Fibroblast of lung (primary cell): ENCODE results near the gene UST. TPM values are rescaled to one million over a fixed set of nuclear protein-coding genes. Genes with fewer than 3 reads are reported as not detected.

Experiments
- DNase-seq, 2 donors: peaks; one replicate each; pipeline versions ENCODE4 v3.0.0 to v3.0.0-alpha.2; 2010; ENCODE audit warnings: low read depth in 2 of 2
- H2AFZ ChIP-seq: 2 replicates; pipeline ENCODE4 v1.5.1; 2012; ENCODE audit warnings: low read length, control low read depth, inconsistent platforms
- H3K27ac ChIP-seq: 2 replicates; pipeline ENCODE4 v1.5.1; 2011; ENCODE audit warnings: low read length, control low read depth; ENCODE audit not compliant: insufficient read depth
- H3K27me3 ChIP-seq: 2 replicates; pipeline ENCODE4 v1.5.1; 2011; ENCODE audit warnings: mild to moderate bottlenecking, low read length; ENCODE audit not compliant: control insufficient read depth, insufficient read depth
- H3K36me3 ChIP-seq: 2 replicates; pipeline ENCODE4 v1.5.1; 2011; ENCODE audit warnings: low read length; ENCODE audit not compliant: control insufficient read depth, insufficient read depth
- H3K4me1 ChIP-seq: 2 replicates; pipeline ENCODE4 v1.5.1; 2011; ENCODE audit warnings: low read length; ENCODE audit not compliant: control insufficient read depth, insufficient read depth; ENCODE audit errors: extremely low read depth
- H3K4me2 ChIP-seq: 2 replicates; pipeline ENCODE4 v1.5.1; 2011; ENCODE audit warnings: low read length, control low read depth; ENCODE audit not compliant: insufficient read depth; ENCODE audit errors: extremely low read depth
- H3K4me3 ChIP-seq, 4 experiments: fragments of 200-600 bp in 1 of 4; sonication (generic) in 1 of 4; replicated peaks in 1 of 4; 2 replicates each; pipeline ENCODE4 v1.5.1; 2011 to 2016; ENCODE audit warnings: low read length in 4 of 4, low read depth in 3 of 4, mild to moderate bottlenecking in 3 of 4, control low read depth in 2 of 4, inconsistent platforms in 1 of 4, mixed read lengths in 1 of 4; ENCODE audit not compliant: insufficient read depth in 1 of 4; ENCODE audit errors: control extremely low read depth in 1 of 4
- H3K79me2 ChIP-seq: 2 replicates; pipeline ENCODE4 v1.5.1; 2012; ENCODE audit warnings: mild to moderate bottlenecking, low read length, inconsistent platforms; ENCODE audit not compliant: control insufficient read depth, insufficient read depth
- H3K9ac ChIP-seq: 2 replicates; pipeline ENCODE4 v1.5.1; 2011; ENCODE audit warnings: mild to moderate bottlenecking, low read length, control low read depth; ENCODE audit not compliant: insufficient read depth
- H3K9me3 ChIP-seq: 2 replicates; pipeline ENCODE4 v1.5.1; 2012; ENCODE audit warnings: low read depth, low read length; ENCODE audit not compliant: control insufficient read depth, insufficient read depth
- H4K20me1 ChIP-seq: 2 replicates; pipeline ENCODE4 v1.5.1; 2011; ENCODE audit warnings: low read length; ENCODE audit not compliant: control insufficient read depth, insufficient read depth; ENCODE audit errors: extremely low read depth
- EZH2 ChIP-seq: IDR thresholded peaks from 2 replicates; pipeline ENCODE4 v1.5.1; 2012; ENCODE audit warnings: low read length, control low read depth, mild to moderate bottlenecking; ENCODE audit errors: missing control alignments
- polyA plus RNA-seq, 2 donors: library from polyadenylated mRNA; depleted of rRNA in 1 of 2; stranded (reverse) in 1 of 2; unstranded in 1 of 2; fragments of >200 nt; gene quantifications; 2 replicates each; pipeline ENCODE4 v1.2.1, GENCODE V29; 2011 to 2012; ENCODE audit warnings: missing spikeins in 1 of 2
- total RNA-seq: library from RNA; depleted of rRNA; stranded (reverse); fragments of >200 nt; gene quantifications from 2 replicates; pipeline ENCODE4 v1.2.1, GENCODE V29; 2014
- TF ChIP-seq, protein P1 (sequence below), 2 donors: IDR thresholded peaks in 1 of 2; conservative IDR thresholded peaks in 1 of 2; 1 replicate in 1 of 2; 2 replicates in 1 of 2; pipeline ENCODE4 v1.5.1; 2011 to 2012; ENCODE audit warnings: low read length in 2 of 2, control low read depth in 1 of 2, inconsistent platforms in 1 of 2, low read depth in 1 of 2, mild to moderate bottlenecking in 1 of 2

The UST gene
- total and polyA plus RNA-seq, 2 donors (not counting 1 experiment from before 2014, with no cell fraction given): 6.8 to 19.5 TPM

- H3K9me3 ChIP-seq: no peaks in the 10 kb centered on the region
- no peak overlapping the region for H3K27ac ChIP-seq
- H3K79me2 ChIP-seq: no peaks in the 10 kb centered on the region
- no peaks in the 10 kb centered on the region for H3K36me3 ChIP-seq
- TF ChIP-seq, protein P1, sequence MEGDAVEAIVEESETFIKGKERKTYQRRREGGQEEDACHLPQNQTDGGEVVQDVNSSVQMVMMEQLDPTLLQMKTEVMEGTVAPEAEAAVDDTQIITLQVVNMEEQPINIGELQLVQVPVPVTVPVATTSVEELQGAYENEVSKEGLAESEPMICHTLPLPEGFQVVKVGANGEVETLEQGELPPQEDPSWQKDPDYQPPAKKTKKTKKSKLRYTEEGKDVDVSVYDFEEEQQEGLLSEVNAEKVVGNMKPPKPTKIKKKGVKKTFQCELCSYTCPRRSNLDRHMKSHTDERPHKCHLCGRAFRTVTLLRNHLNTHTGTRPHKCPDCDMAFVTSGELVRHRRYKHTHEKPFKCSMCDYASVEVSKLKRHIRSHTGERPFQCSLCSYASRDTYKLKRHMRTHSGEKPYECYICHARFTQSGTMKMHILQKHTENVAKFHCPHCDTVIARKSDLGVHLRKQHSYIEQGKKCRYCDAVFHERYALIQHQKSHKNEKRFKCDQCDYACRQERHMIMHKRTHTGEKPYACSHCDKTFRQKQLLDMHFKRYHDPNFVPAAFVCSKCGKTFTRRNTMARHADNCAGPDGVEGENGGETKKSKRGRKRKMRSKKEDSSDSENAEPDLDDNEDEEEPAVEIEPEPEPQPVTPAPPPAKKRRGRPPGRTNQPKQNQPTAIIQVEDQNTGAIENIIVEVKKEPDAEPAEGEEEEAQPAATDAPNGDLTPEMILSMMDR (conservative IDR thresholded peaks at IDR 0.05 in 1 of 2, IDR thresholded peaks at IDR 0.05 in 1 of 2; ENCODE audit: low read depth in 1 of 2, low read length in 2 of 2): no peak
- no peak for DNase-seq
- no peak overlapping the region for H2AFZ ChIP-seq
- H3K4me1 ChIP-seq: peaks cover 4% of the 10 kb centered on the region
- no peaks in the 10 kb centered on the region for H3K27me3 ChIP-seq
- no peak overlapping the region for H3K9ac ChIP-seq
- no peak overlapping the region for H3K4me2 ChIP-seq
- H4K20me1 ChIP-seq: no peaks in the 10 kb centered on the region
- no peak overlapping the region for H3K4me3 ChIP-seq
Observed at GRCh38 chr6:149007846-149008245, 261.0 kb downstream of the UST start.

- Histone ChIP-seq H3K27me3 (no peaks in the 10 kb centered on the region), H3K9ac (no peak overlapping the region)
- no peak for DNase-seq
Observed at GRCh38 chr6:149008741-149009140, 261.9 kb downstream of the UST start.

DNA sequence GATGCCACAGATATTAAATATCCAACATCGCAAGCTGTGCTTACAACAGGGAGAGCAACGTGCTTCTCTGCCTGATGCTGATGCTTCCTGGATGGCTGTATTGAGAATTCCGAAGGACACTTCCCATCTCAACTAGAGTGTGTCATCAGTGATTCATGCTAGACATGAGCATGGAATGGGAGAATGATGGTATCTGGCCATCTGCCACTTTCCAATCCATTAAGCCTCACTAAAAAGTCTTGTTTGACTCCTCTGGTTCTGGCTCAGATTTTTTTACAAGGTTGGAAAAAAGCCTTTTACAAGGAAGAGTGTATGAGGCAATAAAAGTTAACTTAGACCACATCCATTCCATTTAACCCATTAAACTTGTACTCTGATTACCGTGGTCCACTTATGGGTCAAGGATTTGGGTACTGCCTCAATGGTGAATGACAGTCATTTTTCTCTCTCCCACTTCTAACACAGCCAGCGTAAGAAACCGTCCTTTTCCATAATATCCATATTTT, 265.3 kb downstream of the UST start:
- no peaks in the 10 kb centered on the region for H3K9me3 ChIP-seq
- peak overlapping the region; percentile 11 for H3K4me2 ChIP-seq
- no peak overlapping the region for H2AFZ ChIP-seq
- H3K79me2 ChIP-seq: no peaks in the 10 kb centered on the region
- H3K27me3 ChIP-seq: no peaks in the 10 kb centered on the region
- H3K9ac ChIP-seq: no peak overlapping the region
- H3K36me3 ChIP-seq: no peaks in the 10 kb centered on the region
- H3K27ac ChIP-seq: peak overlapping the region; percentile 45
- H4K20me1 ChIP-seq: no peaks in the 10 kb centered on the region
- H3K4me1 ChIP-seq: peaks cover 20% of the 10 kb centered on the region
- DNase-seq: peak; percentile 96 to 99
- TF ChIP-seq, protein P1 (conservative IDR thresholded peaks at IDR 0.05 in 1 of 2, IDR thresholded peaks at IDR 0.05 in 1 of 2; ENCODE audit: low read depth in 1 of 2, low read length in 2 of 2): no peak
- no peak for TF ChIP-seq EZH2
- H3K4me3 ChIP-seq: no peak overlapping the region

More at GRCh38 chr6:149008741-149009140, 261.9 kb downstream of the UST start:
- no peaks in the 10 kb centered on the region for H3K79me2 ChIP-seq
- H3K4me1 ChIP-seq: peaks cover 4% of the 10 kb centered on the region
- no peaks in the 10 kb centered on the region for H3K36me3 ChIP-seq
- no peaks in the 10 kb centered on the region for H3K9me3 ChIP-seq
- TF ChIP-seq EZH2: no peak
- TF ChIP-seq, protein P1 (conservative IDR thresholded peaks at IDR 0.05 in 1 of 2, IDR thresholded peaks at IDR 0.05 in 1 of 2; ENCODE audit: low read depth in 1 of 2, low read length in 2 of 2): no peak
- H3K4me3 ChIP-seq: no peak overlapping the region
- H3K27ac ChIP-seq: no peak overlapping the region
- no peak overlapping the region for H2AFZ ChIP-seq
- no peaks in the 10 kb centered on the region for H4K20me1 ChIP-seq
- H3K4me2 ChIP-seq: no peak overlapping the region
